22Rv1 (cell line): Measurements from ENCODE around the gene UNC5B.

ENCODE experiments used
- ZFX ChIP-seq: fragments of 450-650 bp; IDR thresholded peaks from 2 replicates; pipeline ENCODE4 v1.6.1; 2017; ENCODE audit warnings: antibody characterized with exemption, borderline replicate concordance
- TF ChIP-seq, protein P1 (sequence below): fragments of 450-650 bp; IDR thresholded peaks from 2 replicates; pipeline ENCODE4 v1.5.1; 2017; ENCODE audit warnings: mild to moderate bottlenecking

DNA sequence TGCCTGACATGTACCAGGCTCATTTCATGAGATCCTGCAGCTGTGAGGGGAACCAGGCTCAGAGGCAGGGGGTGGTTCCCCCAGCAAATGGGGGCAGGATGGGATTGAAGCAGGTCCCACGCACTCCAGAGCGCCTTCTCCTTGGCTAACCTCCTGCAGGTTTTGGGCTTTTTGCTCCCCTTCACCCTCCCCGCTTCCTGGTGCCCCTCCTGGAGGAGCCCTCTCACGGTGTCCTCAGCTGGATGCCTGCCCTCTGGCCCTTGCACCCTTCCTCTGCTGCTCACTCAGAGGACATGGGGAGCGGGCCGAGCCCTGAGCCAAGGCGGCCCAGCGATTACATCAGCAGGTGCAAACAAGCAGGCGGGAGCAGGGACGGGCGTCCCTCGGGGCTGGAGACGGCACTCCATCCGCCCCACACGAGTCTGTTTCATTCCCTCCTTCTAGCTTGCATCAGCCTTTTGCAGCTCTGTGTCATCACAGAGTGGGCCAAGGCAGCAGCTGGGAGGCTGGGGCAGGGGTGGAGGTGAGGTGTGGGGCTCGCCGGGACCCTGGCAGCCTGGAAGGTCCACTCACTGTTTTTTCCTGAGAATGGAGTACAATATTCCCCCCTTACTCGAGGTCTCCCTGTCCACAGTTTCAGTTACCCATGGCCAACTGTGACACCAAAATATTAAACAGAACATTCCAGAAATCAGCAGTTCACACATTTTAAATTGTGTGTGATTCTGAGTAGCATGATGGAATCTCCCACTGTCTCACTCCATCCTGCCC, 54.0 kb downstream of the UNC5B start:
- TF ChIP-seq, protein P1, sequence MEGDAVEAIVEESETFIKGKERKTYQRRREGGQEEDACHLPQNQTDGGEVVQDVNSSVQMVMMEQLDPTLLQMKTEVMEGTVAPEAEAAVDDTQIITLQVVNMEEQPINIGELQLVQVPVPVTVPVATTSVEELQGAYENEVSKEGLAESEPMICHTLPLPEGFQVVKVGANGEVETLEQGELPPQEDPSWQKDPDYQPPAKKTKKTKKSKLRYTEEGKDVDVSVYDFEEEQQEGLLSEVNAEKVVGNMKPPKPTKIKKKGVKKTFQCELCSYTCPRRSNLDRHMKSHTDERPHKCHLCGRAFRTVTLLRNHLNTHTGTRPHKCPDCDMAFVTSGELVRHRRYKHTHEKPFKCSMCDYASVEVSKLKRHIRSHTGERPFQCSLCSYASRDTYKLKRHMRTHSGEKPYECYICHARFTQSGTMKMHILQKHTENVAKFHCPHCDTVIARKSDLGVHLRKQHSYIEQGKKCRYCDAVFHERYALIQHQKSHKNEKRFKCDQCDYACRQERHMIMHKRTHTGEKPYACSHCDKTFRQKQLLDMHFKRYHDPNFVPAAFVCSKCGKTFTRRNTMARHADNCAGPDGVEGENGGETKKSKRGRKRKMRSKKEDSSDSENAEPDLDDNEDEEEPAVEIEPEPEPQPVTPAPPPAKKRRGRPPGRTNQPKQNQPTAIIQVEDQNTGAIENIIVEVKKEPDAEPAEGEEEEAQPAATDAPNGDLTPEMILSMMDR, result no peak
- no peak for TF ChIP-seq ZFX
